B cell (primary cell): ENCODE results near the gene CCDC183. TPM values are rescaled to one million over a fixed set of nuclear protein-coding genes. Genes with fewer than 3 reads are reported as not detected.

Experiments
- ATAC-seq: fragments of 200-7000 bp; cut with Tn5 transposase; one replicate; pipeline ENCODE4 v1.10.0; 2021; ENCODE audit warnings: low read depth, mild to moderate bottlenecking, moderate number of reproducible peaks, moderate library complexity
- CTCF ChIA-PET: fragments of 350-600 bp; sonication (Branson Sonifier 250); formaldehyde crosslinking; loops from one replicate; lab custom pipeline; 2021; ENCODE audit warnings: antibody characterized with exemption, inconsistent platforms; lab: Charles Lee
- POLR2A ChIA-PET: fragments of 350-600 bp; sonication (Branson Sonifier 250); formaldehyde crosslinking; loops from one replicate; lab custom pipeline; 2021; ENCODE audit warnings: antibody characterized with exemption; lab: Charles Lee
- DNase-seq: peaks from one replicate; pipeline ENCODE4 v3.0.0; 2013
- H2AFZ ChIP-seq: 2 replicates; pipeline ENCODE4 v1.6.1; 2012; ENCODE audit warnings: mild to moderate bottlenecking, low read depth, low read length; ENCODE audit not compliant: insufficient read depth, poor library complexity, severe bottlenecking
- H3K27ac ChIP-seq, 2 donors: 1 replicate in 1 of 2; 2 replicates in 1 of 2; pipeline ENCODE4 v1.5.1; 2012 to 2013; ENCODE audit warnings: low read length in 2 of 2, mild to moderate bottlenecking in 2 of 2, moderate library complexity in 1 of 2
- H3K27me3 ChIP-seq, 4 experiments: fragments of 200-600 bp in 1 of 4; sonication (generic) in 1 of 4; replicated peaks in 1 of 4; 1 replicate in 2 of 4; 2 replicates in 2 of 4; pipeline versions ENCODE4 v1.6.1 to v1.7.0; 2013 to 2016; ENCODE audit warnings: low read length in 3 of 4, mild to moderate bottlenecking in 2 of 4, mixed read lengths in 1 of 4, moderate library complexity in 1 of 4; ENCODE audit not compliant: insufficient read depth in 4 of 4, control insufficient read depth in 3 of 4; ENCODE audit errors: control extremely low read depth in 1 of 4
- H3K36me3 ChIP-seq, 2 experiments: replicated peaks in 1 of 2; 1 replicate in 1 of 2; 2 replicates in 1 of 2; pipeline versions ENCODE4 v1.6.1 to v1.7.1; 2013; ENCODE audit warnings: low read length in 1 of 2; ENCODE audit not compliant: insufficient read depth in 2 of 2, control insufficient read depth in 1 of 2; ENCODE audit errors: control extremely low read depth in 1 of 2, extremely low read depth in 1 of 2
- H3K4me1 ChIP-seq, 2 donors: fragments of 200-600 bp in 1 of 2; sonication (generic) in 1 of 2; 1 replicate in 1 of 2; 2 replicates in 1 of 2; pipeline versions ENCODE4 v1.5.1 to v1.6.1; 2013 to 2017; ENCODE audit warnings: low read length in 2 of 2; ENCODE audit not compliant: control insufficient read depth in 2 of 2, insufficient read depth in 2 of 2
- H3K4me2 ChIP-seq: replicated peaks from 2 replicates; pipeline ENCODE3; 2012; ENCODE audit warnings: mild to moderate bottlenecking, low read depth, low read length; ENCODE audit not compliant: poor library complexity, severe bottlenecking
- H3K4me3 ChIP-seq, 5 experiments: fragments of 200-600 bp in 1 of 5; sonication (generic) in 1 of 5; 1 replicate in 3 of 5; 2 replicates in 2 of 5; pipeline versions ENCODE4 v1.5.1 to v1.7.0; 2011 to 2016; ENCODE audit warnings: low read length in 4 of 5, mild to moderate bottlenecking in 4 of 5, low read depth in 2 of 5, control low read depth in 1 of 5, moderate library complexity in 1 of 5; ENCODE audit not compliant: insufficient read depth in 1 of 5; ENCODE audit errors: control extremely low read depth in 1 of 5, extremely low read depth in 1 of 5
- H3K79me2 ChIP-seq: fragments of 200-600 bp; sonication (generic); one replicate; pipeline ENCODE4 v1.6.0; 2016; ENCODE audit warnings: low read length; ENCODE audit not compliant: control insufficient read depth, insufficient read depth
- H3K9ac ChIP-seq: fragments of 200-600 bp; sonication (generic); 2 replicates; pipeline ENCODE4 v1.6.1; 2017; ENCODE audit warnings: mild to moderate bottlenecking, low read length, moderate library complexity
- H3K9me3 ChIP-seq, 3 donors: one replicate each; pipeline versions ENCODE4 v1.6.1 to v1.7.1; 2013; ENCODE audit warnings: low read length in 2 of 3; ENCODE audit not compliant: control insufficient read depth in 2 of 3, insufficient read depth in 1 of 3; ENCODE audit errors: control extremely low read depth in 1 of 3
- H4K20me1 ChIP-seq: 2 replicates; pipeline ENCODE4 v1.6.0; 2012; ENCODE audit warnings: mild to moderate bottlenecking, low read length; ENCODE audit not compliant: insufficient read depth, control insufficient read depth, poor library complexity, severe bottlenecking
- H3K27ac Mint-ChIP-seq: one replicate; pipeline ENCODE4 v1.8.0; 2021; ENCODE audit warnings: mixed read lengths
- H3K27me3 Mint-ChIP-seq: one replicate; pipeline ENCODE4 v1.8.0; 2021; ENCODE audit warnings: mixed read lengths
- H3K4me1 Mint-ChIP-seq: one replicate; pipeline ENCODE4 v1.8.0; 2021; ENCODE audit warnings: mixed read lengths
- H3K4me3 Mint-ChIP-seq: one replicate; pipeline ENCODE4 v1.8.0; 2021; ENCODE audit warnings: mixed read lengths
- H3K9me3 Mint-ChIP-seq: one replicate; pipeline ENCODE4 v1.8.0; 2022; ENCODE audit warnings: mixed read lengths; ENCODE audit not compliant: insufficient read depth
- EZH2 ChIP-seq: IDR thresholded peaks from 2 replicates; pipeline ENCODE4 v1.6.1; 2012; ENCODE audit warnings: borderline replicate concordance, low read depth, mild to moderate bottlenecking, moderate library complexity, low read length; ENCODE audit not compliant: insufficient read depth, poor library complexity, severe bottlenecking
- WGBS: methylation state at CpG from one replicate; pipeline ENCODE4 v1.1.5; 2013; ENCODE audit warnings: missing lambda C conversion rate; ENCODE audit not compliant: insufficient coverage; 5-methylcytosine and 5-hydroxymethylcytosine counted together
- intact Hi-C: fragments of 100-400 bp; cut with micrococcal nuclease; formaldehyde crosslinking; loops from one replicate; pipeline ENCODE4 v1.10.0; 2022
- polyA plus RNA-seq: library from polyadenylated mRNA; depleted of rRNA; stranded (reverse); fragments of >200 nt; gene quantifications from 2 replicates; pipeline ENCODE4 v1.2.3, GENCODE V29; 2012
- total RNA-seq, 2 donors: library from RNA; stranded (reverse); fragments of 120-200 nt in 1 of 2; gene quantifications; 1 replicate in 1 of 2; 2 replicates in 1 of 2; pipeline versions ENCODE4 v1.2.3 to v1.2.4, GENCODE V29; 2013 to 2022
- TF ChIP-seq, protein P1 (sequence below): fragments of 200-600 bp; IDR thresholded peaks from one replicate; pipeline ENCODE4 v1.8.0; 2022; ENCODE audit warnings: antibody characterized with exemption, mild to moderate bottlenecking

Gene CCDC183
- total and polyA plus RNA-seq, 2 donors (not counting 1 experiment from before 2014, with no cell fraction given) = 1.8 to 4.9 TPM

- Histone ChIP-seq H3K9ac (no peak overlapping the region), H3K4me2 (no peak overlapping the region), H3K79me2 (no peaks in the 10 kb centered on the region), H3K4me3 (no peak overlapping the region), H3K9me3 (peaks cover 0 to 9% (median 0%) of the 10 kb centered on the region in 3 donors), H3K4me1 (peaks cover 15 to 30% of the 10 kb centered on the region in 2 donors), H3K36me3 (no peaks in the 10 kb centered on the region), H2AFZ (no peak overlapping the region), H4K20me1 (peaks cover 16% of the 10 kb centered on the region), H3K27me3 (peaks cover 0 to 17% (median 3%) of the 10 kb centered on the region in 4 experiments), H3K27ac (no peak overlapping the region)
- TF ChIP-seq EZH2 = no peak
- TF ChIP-seq, protein P1, sequence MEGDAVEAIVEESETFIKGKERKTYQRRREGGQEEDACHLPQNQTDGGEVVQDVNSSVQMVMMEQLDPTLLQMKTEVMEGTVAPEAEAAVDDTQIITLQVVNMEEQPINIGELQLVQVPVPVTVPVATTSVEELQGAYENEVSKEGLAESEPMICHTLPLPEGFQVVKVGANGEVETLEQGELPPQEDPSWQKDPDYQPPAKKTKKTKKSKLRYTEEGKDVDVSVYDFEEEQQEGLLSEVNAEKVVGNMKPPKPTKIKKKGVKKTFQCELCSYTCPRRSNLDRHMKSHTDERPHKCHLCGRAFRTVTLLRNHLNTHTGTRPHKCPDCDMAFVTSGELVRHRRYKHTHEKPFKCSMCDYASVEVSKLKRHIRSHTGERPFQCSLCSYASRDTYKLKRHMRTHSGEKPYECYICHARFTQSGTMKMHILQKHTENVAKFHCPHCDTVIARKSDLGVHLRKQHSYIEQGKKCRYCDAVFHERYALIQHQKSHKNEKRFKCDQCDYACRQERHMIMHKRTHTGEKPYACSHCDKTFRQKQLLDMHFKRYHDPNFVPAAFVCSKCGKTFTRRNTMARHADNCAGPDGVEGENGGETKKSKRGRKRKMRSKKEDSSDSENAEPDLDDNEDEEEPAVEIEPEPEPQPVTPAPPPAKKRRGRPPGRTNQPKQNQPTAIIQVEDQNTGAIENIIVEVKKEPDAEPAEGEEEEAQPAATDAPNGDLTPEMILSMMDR = no peak
- Mint-ChIP-seq H3K9me3 (no peaks in the 10 kb centered on the region), H3K4me1 (peaks cover 11% of the 10 kb centered on the region), H3K27me3 (no peaks in the 10 kb centered on the region), H3K4me3 (no peak overlapping the region), H3K27ac (no peak overlapping the region)
- ChIA-PET CTCF (interaction anchor here (3.6 kb wide), 1 partner anchor 195 kb away, joined by 29 read pairs; no protein-coding TSS in a partner anchor), POLR2A (no interaction called here)
- DNase-seq (no peak), ATAC-seq (no peak)
- WGBS = 95% methylated on average over 32 of the region's 32 CpGs
- intact Hi-C loops = no loop called here
Observed at GRCh38 chr9:136840140-136840876, 44.2 kb downstream of the CCDC183 start.
